Superior temporal gyrus (tissue), 1 donor: ENCODE results near the gene EVC.

ENCODE experiments used
- DNase-seq: peaks from one replicate; pipeline ENCODE4 v3.0.0-alpha.2; 2016; ENCODE audit errors: extremely low spot score

Gene EVC

DNA sequence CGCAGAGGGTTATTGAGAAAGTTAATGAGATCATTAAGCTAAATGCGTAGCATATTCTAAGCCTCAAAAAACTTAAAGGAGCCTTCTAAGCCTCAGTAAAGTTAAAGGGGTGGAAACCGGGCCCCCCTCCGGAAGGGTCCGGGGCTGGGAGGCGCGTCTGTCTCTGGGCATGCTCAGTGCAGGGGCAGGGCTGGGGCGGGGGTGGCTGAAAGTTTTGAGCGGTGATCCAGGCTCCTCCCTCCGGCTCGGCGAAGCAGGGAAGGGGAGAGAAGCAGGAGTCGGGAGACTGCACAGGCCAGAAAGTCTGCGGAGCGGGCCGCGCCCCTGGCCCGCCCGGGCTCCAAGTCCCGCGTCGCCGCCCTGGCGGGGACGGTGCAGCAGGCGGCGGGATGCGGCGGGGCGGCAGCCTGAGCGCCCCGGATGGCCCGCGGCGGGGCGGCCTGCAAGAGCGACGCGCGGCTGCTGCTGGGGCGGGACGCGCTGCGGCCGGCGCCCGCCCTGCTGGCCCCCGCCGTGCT is at the start of gene EVC:
Gene EVC, plus strand, starts transcription at position 241 of the 518 bp plus-strand sequence. Its CDS starts 180 bp downstream, at position 421.
- DNase-seq = no peak

GRCh38 chr4:5661237-5661636 is 49.8 kb upstream of the EVC start:
- DNase-seq = no peak

DNA sequence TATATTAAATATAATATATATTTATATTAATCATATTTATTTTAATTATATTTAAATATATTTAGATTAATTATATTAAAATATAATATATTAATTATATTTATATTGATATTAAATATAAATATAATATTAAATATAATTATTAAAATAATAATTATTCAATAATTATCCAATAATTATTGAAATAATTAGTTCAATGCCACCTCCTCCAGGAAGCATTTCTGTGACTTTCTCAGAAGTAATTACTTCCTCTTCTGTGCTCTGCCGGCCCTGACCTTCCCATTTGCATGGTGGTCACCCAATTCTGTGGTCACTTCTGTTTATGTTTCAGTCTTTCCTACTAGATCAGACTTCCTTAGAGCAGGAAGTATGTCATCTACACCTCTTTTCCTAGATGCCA is 48.4 kb upstream of the EVC start:
- DNase-seq = no peak

GRCh38 chr4:5664778-5665177 is 46.2 kb upstream of the EVC start:
- DNase-seq = no peak

DNA sequence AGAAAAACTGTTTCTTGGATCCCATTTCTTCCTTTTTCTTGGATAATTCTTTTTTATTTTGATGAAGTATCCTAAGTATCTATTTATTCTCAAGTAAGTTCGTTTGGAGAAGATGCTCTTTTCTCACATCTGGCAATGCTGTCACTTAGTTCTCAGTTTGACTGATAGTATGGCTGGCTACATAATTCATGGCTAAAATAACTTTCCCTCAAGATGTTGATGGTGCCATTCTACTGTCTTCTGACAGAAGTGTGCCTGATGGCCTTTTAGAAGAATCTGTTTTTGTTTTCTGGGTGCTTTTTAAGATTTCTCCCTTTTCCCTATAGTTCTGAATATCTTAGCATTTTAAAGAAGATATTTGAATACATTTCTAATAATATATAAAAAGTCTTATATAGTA is 44.3 kb upstream of the EVC start:
- no peak for DNase-seq

- DNase-seq = no peak
Observed at GRCh38 chr4:5676763-5677162, 34.2 kb upstream of the EVC start.

- no peak for DNase-seq
Observed at GRCh38 chr4:5678977-5679376, 32.0 kb upstream of the EVC start.

DNA sequence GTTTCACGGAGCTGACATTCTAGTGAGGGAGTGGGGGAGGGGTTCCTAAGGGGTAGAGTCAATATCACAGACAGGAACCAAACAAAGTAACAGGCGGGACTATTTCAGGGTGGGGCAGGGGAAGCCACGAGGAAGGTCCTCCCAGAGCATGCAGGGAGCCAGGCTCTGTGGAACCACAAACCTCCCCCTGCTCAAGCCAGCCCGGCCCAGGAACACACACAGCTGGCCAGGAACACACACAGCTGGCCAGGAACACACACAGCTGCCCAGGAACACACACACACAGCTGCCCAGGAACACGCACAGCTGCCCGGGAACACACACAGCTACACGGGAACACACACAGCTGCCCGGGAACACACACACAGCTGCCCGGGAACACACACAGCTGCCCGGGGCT is 27.4 kb upstream of the EVC start:
- DNase-seq = no peak

DNA sequence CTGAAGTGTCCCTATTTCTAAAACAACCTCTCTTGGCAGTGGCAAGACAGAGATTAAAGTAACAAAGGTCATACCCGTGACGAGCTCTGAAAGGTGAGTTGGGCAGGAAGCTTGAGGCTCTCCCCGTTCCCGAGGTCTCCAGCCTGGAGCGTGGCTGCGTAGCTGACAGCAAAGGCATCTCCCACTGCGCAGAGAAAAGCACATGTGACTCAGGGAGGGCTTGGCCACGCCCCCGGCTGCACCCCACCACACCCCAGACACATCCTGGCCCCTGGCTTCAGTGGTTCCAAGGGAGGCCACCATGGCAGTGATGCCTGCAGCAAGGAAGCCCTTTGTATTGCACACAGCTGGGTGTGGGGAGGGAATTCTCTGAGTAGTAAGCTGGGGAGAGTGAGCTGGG is 25.7 kb upstream of the EVC start:
- no peak for DNase-seq

- DNase-seq = no peak
Observed at GRCh38 chr4:5686338-5686737, 24.7 kb upstream of the EVC start.

DNA sequence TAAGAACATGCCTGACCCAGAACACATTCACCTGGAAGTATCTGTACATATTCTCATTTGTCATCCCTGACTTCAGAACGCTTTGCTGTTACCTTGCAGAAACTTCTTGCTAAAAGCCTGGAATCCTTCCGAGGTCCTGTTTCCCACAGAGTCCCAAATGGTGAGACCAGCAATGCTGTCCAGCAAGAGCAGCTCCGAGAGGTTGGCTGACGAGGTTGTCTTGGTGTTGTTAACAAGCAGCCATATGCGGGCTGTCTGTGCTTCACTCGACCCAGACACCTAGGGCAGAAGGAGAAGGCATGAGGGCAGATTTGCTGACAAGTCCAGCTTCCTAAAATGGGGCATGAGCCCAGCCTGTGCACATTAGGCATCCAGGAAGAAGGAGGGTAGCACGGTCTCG is 21.9 kb upstream of the EVC start:
- no peak for DNase-seq

DNA sequence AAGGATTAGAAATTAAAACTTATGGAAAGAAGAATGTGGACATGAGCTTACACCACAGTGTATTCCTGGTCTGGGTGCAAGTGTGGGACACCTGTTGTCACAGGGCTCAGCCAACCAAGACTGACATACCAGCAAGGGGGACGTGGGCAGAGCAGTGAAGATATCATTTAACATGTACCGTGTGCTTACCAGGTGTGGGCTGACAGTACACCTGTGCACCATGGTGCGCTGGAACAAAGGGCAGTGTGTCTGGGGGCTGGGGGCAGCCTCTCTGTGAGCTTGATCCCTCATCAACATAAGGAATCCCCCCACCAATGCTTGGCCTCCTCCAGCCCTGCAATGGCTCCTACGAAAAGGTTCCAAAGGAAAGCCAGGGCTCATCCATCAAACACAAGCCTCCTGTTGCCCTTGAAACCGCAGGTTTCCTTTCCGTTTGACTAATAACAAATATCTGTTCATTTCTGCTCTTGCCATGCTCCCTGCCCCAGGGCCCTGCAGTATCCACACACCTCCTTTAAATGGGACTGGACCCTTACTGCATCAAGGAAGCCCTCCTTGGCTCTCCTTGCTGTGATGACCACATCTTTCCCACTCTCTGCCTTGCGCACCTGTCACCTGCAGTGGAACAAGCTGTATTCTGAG is 19.4 kb upstream of the EVC start:
- no peak for DNase-seq

GRCh38 chr4:5693871-5694270 is 17.1 kb upstream of the EVC start:
- no peak for DNase-seq

GRCh38 chr4:5696341-5696740 is 14.7 kb upstream of the EVC start:
- no peak for DNase-seq

- no peak for DNase-seq
Observed at GRCh38 chr4:5700459-5700858, 10.5 kb upstream of the EVC start.

GRCh38 chr4:5701971-5702370 is 9.0 kb upstream of the EVC start:
- no peak for DNase-seq

GRCh38 chr4:5703831-5704230 is 7.2 kb upstream of the EVC start:
- no peak for DNase-seq

- no peak for DNase-seq
Observed at GRCh38 chr4:5704276-5704675, 6.7 kb upstream of the EVC start.

DNA sequence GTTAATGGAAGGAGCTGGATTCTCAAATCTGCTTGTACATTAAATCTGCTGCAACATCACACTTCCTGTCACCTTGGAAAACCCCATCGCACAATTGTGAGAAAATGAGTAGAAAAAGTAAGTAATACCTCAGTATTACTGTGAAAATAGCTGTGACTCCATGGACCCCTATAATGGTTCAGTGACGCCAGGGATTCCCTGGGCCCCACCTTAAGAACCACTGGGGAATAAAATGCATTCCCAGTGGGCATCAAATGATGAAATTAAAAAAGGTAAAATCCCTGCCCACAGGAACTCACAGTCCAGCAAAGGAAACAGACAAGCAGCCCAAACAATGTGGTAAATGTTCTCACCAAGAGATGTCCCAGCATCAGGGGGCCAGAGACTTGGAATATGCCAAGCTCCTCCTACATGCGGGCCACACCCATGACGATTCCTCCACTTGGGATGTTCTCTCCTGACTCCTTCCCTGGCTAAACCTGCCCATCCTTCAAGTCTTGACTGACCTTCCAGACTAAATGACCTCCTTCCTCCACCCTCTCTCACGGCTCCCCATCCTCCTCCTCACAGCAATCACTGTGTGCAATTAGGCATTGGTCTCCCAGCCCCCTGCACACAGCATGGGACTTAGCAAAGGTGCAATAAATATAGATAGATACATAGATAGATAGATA is 5.2 kb upstream of the EVC start:
- DNase-seq = no peak

- no peak for DNase-seq
Observed at GRCh38 chr4:5706486-5707290, 4.3 kb upstream of the EVC start.

GRCh38 chr4:5707366-5707765 is 3.6 kb upstream of the EVC start:
- no peak for DNase-seq

GRCh38 chr4:5707778-5708448 is 3.1 kb upstream of the EVC start:
- no peak for DNase-seq
